HepG2 (cell line): ENCODE results near the gene TPM1. TPM values are rescaled to one million over a fixed set of nuclear protein-coding genes. Genes with fewer than 3 reads are reported as not detected.

Source experiments
- ATAC-seq: fragments of 200-7000 bp; cut with Tn5 transposase; 3 replicates; pipeline ENCODE4 v1.9.1; 2020; ENCODE audit warnings: mild to moderate bottlenecking, moderate library complexity
- BruUV-seq: library from RNA; stranded (reverse); fragments of 400-500 nt; replicated peaks from 2 replicates; lab custom pipeline; 2021; lab: Mats Ljungman, UMichigan
- CTCF ChIA-PET: fragments of 300-600 bp; formaldehyde crosslinking; extraction: SDS; loops from one replicate; lab custom pipeline; 2021; ENCODE audit warnings: low total read pairs, inconsistent platforms, low intra/inter-chr PET ratio; lab: Yijun Ruan, JAX
- POLR2A ChIA-PET: fragments of 350-600 bp; sonication (Branson Sonifier 250); formaldehyde crosslinking; loops from one replicate; lab custom pipeline; 2020; ENCODE audit warnings: antibody characterized with exemption, inconsistent platforms; lab: Yijun Ruan, JAX
- DNase-seq: peaks from one replicate; pipeline ENCODE4 v3.0.0-alpha.2; 2015; ENCODE audit warnings: low spot score
- FAIRE-seq: peaks from 3 replicates; lab custom pipeline; 2011; peaks lifted over from hg19 to GRCh38; lab: Jason Lieb, UNC
- H2AFZ ChIP-seq: one replicate; pipeline ENCODE4 v1.6.1; 2011; ENCODE audit warnings: low read length, inconsistent platforms
- H3K27ac ChIP-seq: fragments of 300-600 bp; 3 replicates; pipeline ENCODE4 v1.8.0; 2011; ENCODE audit warnings: mixed run types, mild to moderate bottlenecking, mixed read lengths, low read length, inconsistent platforms; ENCODE audit not compliant: insufficient read depth; ENCODE audit errors: extremely low read length
- H3K27me3 ChIP-seq, 2 experiments: fragments of 200-600 bp in 1 of 2; 2 replicates in 1 of 2; 3 replicates in 1 of 2; pipeline versions ENCODE4 v1.6.0 to v1.8.0; 2011; ENCODE audit warnings: low read length in 2 of 2, mild to moderate bottlenecking in 2 of 2, moderate library complexity in 2 of 2, inconsistent platforms in 1 of 2; ENCODE audit not compliant: insufficient read depth in 2 of 2, control insufficient read depth in 1 of 2
- H3K36me3 ChIP-seq, 2 experiments: fragments of 200-600 bp in 1 of 2; replicated peaks in 1 of 2; 2 replicates in 1 of 2; 3 replicates in 1 of 2; pipeline versions ENCODE4 v1.5.1 to v1.8.0; 2011; ENCODE audit warnings: low read length in 2 of 2, inconsistent platforms in 1 of 2; ENCODE audit not compliant: insufficient read depth in 2 of 2, control insufficient read depth in 1 of 2
- H3K4me1 ChIP-seq: 2 replicates; pipeline ENCODE4 v1.5.1; 2012; ENCODE audit warnings: low read length, inconsistent platforms; ENCODE audit not compliant: insufficient read depth
- H3K4me2 ChIP-seq: 2 replicates; pipeline ENCODE4 v1.6.0; 2011; ENCODE audit warnings: low read depth, low read length, inconsistent platforms
- H3K4me3 ChIP-seq, 3 experiments: fragments of 200-600 bp in 1 of 3; sonication (generic), shearing (Covaris generic) in 1 of 3; replicated peaks in 1 of 3; 2 replicates each; pipeline ENCODE4 v1.5.1; 2011 to 2016; ENCODE audit warnings: low read length in 3 of 3, inconsistent platforms in 2 of 3, low read depth in 2 of 3, mild to moderate bottlenecking in 2 of 3, control low read depth in 1 of 3, mixed read lengths in 1 of 3; ENCODE audit not compliant: insufficient read depth in 1 of 3
- H3K79me2 ChIP-seq: one replicate; pipeline ENCODE4 v1.6.1; 2011; ENCODE audit warnings: low read length, inconsistent platforms; ENCODE audit not compliant: insufficient read depth
- H3K9ac ChIP-seq: 2 replicates; pipeline ENCODE4 v1.6.0; 2011; ENCODE audit warnings: mild to moderate bottlenecking, low read depth, low read length, inconsistent platforms; ENCODE audit not compliant: insufficient read depth
- H3K9me3 ChIP-seq: 2 replicates; pipeline ENCODE4 v1.5.1; 2012; ENCODE audit warnings: mild to moderate bottlenecking, low read length
- H4K20me1 ChIP-seq: 2 replicates; pipeline ENCODE4 v1.6.0; 2011; ENCODE audit warnings: inconsistent platforms, mild to moderate bottlenecking, low read length, moderate library complexity; ENCODE audit not compliant: insufficient read depth
- CBX2 ChIP-seq, 2 experiments: fragments of 200-600 bp in 1 of 2; sonication (generic); formaldehyde crosslinking in 1 of 2; IDR thresholded peaks; 2 replicates each; pipeline versions ENCODE4 v1.7.0 to v1.8.1; 2018 to 2022; ENCODE audit warnings: low read depth in 2 of 2, low read length in 1 of 2, mild to moderate bottlenecking in 1 of 2, missing genetic modification reagents in 1 of 2
- DR1 ChIP-seq: sonication (generic); formaldehyde crosslinking; IDR thresholded peaks from 2 replicates; pipeline ENCODE4 v1.8.0; 2021; ENCODE audit warnings: mild to moderate bottlenecking, missing genetic modification reagents, inconsistent platforms
- KDM3A ChIP-seq: IDR thresholded peaks from 2 replicates; pipeline ENCODE4 v1.6.1; 2018; ENCODE audit warnings: low read depth, missing compliant biosample characterization
- MIER3 ChIP-seq: IDR thresholded peaks from 2 replicates; pipeline ENCODE4 v1.6.1; 2016; ENCODE audit warnings: missing compliant biosample characterization, borderline replicate concordance
- POLR2A ChIP-seq, 2 experiments: IDR thresholded peaks; 2 replicates each; pipeline ENCODE4 v1.6.1; 2011; ENCODE audit warnings: low read depth in 2 of 2, low read length in 2 of 2, mild to moderate bottlenecking in 1 of 2, moderate library complexity in 1 of 2; ENCODE audit not compliant: insufficient read depth in 1 of 2
- POLR2AphosphoS2 ChIP-seq: IDR thresholded peaks from 2 replicates; pipeline ENCODE4 v1.6.1; 2011; ENCODE audit warnings: low read depth, low read length, improper control_type of control experiment
- RBFOX2 ChIP-seq: fragments of 200-400 bp; formaldehyde crosslinking; IDR thresholded peaks from 2 replicates; pipeline ENCODE4 v1.6.1; 2017; ENCODE audit warnings: low read depth, mild to moderate bottlenecking, low read length
- TOPORS ChIP-seq: sonication (generic); formaldehyde crosslinking; IDR thresholded peaks from 2 replicates; pipeline ENCODE4 v1.8.0; 2023; ENCODE audit warnings: mild to moderate bottlenecking, missing genetic modification reagents
- WGBS: methylation state at CpG from one replicate; pipeline ENCODE4 v1.1.6; 2017; ENCODE audit warnings: low lambda C conversion rate; 5-methylcytosine and 5-hydroxymethylcytosine counted together
- in situ Hi-C: cut with HindIII; loops from 2 replicates; pipeline ENCODE4 v1.10.0; 2017; ENCODE audit warnings: low pct_unique_long_range_greater_than_20kb; ENCODE audit not compliant: extremely low pct_ligation_motif_present
- intact Hi-C: fragments of 100-400 bp; cut with micrococcal nuclease; formaldehyde crosslinking; loops from one replicate; pipeline ENCODE4 v1.10.0; 2022; ENCODE audit not compliant: unreplicated experiment
- polyA plus RNA-seq, 8 experiments: library from polyadenylated mRNA; depleted of rRNA in 3 of 8; stranded (reverse) in 7 of 8; unstranded in 1 of 8; fragments of >200 nt; fragmentation: Illumina TruSeq in 4 of 8; extraction: Trizol in 4 of 8; gene quantifications; 2 replicates each; pipeline versions ENCODE4 v1.2.1 to v1.2.3, GENCODE V29; 2011 to 2016; ENCODE audit warnings: low read depth in 4 of 8, missing spikeins in 1 of 8, mixed read lengths in 1 of 8; ENCODE audit not compliant: insufficient read depth in 1 of 8
- total RNA-seq, 5 experiments: library from RNA; depleted of rRNA; stranded (reverse); fragments of >200 nt; fragmentation: Illumina TruSeq; extraction: Trizol; gene quantifications; 2 replicates each; pipeline ENCODE4 v1.2.3, GENCODE V29; 2016; ENCODE audit warnings: low read depth in 1 of 5

Gene TPM1
- total and polyA plus RNA-seq, 2 of the 13 experiments (the other 11 are each of a cell fraction or from before 2014, with no cell fraction given), result 98.9 to 109 TPM

DNA sequence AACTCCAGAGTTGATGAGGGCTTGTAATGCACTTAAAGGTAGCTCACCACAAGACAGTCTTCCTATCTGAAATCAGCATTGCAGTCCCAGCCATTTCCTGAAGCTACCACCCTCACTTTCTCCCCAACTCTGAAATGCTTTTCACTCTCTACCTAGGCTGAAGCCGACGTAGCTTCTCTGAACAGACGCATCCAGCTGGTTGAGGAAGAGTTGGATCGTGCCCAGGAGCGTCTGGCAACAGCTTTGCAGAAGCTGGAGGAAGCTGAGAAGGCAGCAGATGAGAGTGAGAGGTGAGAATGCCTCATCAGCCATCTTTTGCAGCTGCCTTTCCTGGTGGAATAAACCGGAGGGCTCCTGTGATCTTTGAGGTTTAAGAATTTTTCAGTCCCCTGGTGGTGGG is 14.3 kb downstream of the TPM1 start (continued):
- TF ChIP-seq DR1 (CRISPR knock-in tag), result no peak
- TF ChIP-seq TOPORS (CRISPR knock-in tag), result no peak
- TF ChIP-seq CBX2 (IDR thresholded peaks at IDR 0.05; ENCODE audit: low read depth, low read length), result no peak
- TF ChIP-seq CBX2 (CRISPR knock-in tag; IDR thresholded peaks at IDR 0.05; ENCODE audit: low read depth), result no peak
- TF ChIP-seq RBFOX2, result no peak
- TF ChIP-seq POLR2AphosphoS2, result no peak
- no peak for TF ChIP-seq MIER3 (CRISPR knock-in tag)

DNA sequence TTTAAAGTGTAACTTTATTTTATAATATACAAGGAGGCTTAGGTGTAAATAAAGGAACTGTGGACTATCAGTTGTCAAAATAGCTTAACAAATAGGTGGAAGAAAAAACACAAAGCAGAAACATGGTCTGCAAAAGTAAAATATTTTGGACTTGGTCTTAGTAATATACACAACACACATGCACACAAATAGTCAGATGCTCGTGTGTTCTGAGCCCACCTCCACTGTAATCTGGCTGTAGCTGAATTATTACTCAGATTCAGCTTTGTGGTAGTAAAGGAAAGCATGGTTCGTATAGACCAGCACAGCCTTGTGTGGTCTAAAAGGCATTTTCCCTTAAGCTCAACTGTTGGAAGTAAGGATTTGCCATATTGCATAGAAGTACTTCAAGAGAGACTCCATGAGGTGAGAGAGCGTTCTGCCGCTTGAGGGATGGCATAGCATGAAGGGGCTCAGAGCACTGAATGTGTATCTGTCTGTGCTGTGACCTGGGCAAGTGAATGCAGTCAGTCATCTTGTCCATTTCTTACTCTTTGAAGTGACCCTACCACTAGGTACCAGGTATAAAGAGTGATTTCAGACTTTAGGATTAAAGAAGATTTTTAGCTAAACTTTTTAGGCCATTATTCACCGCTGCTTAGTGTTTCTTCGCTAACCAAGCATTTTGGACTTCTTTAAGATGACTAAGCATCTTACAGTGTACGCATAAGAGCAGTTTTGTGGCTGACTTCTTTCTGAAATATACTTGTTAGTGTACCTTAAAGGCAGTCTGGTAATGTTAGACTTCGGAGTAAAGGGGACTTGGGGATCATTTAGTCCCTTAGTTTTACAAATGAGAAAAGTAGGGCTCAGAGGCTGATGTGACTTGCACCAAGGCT is 15.2 kb downstream of the TPM1 start:
- no TSS peak for BruUV-seq
- no peak for TF ChIP-seq KDM3A (CRISPR knock-in tag)
- TF ChIP-seq POLR2A (IDR thresholded peaks at IDR 0.05; ENCODE audit: insufficient read depth in 1 of 2, low read depth in 2 of 2, low read length in 2 of 2), result peak in 1 of 2 experiments; percentile 31; a peak in 1 of 4 replicates
- TF ChIP-seq, all 625 proteins: peak for 1
- ChIA-PET POLR2A (interaction anchor here (1.9 kb wide), 1 partner anchor 10 kb away, joined by 5 read pairs; no protein-coding TSS in a partner anchor), CTCF (no interaction called here)
- Histone ChIP-seq H3K79me2 (peaks cover 27% of the 10 kb centered on the region), H3K4me2 (no peak overlapping the region), H4K20me1 (no peaks in the 10 kb centered on the region), H3K27me3 (no peaks in the 10 kb centered on the region), H3K9me3 (no peaks in the 10 kb centered on the region), H3K36me3 (peaks cover 27 to 59% of the 10 kb centered on the region in 2 experiments), H3K9ac (no peak overlapping the region), H2AFZ (no peak overlapping the region), H3K4me1 (peaks cover 39% of the 10 kb centered on the region), H3K27ac (no peak overlapping the region), H3K4me3 (no peak overlapping the region)
- WGBS, result over 99% methylated on average over 8 of the region's 8 CpGs
- DNase-seq, result no peak
- in situ Hi-C loops (no loop called here), intact Hi-C loops (no loop called here)
- no peak for ATAC-seq
- no peak for FAIRE-seq
